Neural progenitor cell (in vitro differentiated cells): ENCODE measurements around the gene ZNF423. TPM values are rescaled to one million over a fixed set of nuclear protein-coding genes. Genes with fewer than 3 reads are reported as not detected.
A peak's percentile ranks its signal among the peaks of the same experiment; 100 is the strongest.

Source experiments
- DNase-seq: peaks from one replicate; pipeline ENCODE4 v3.0.0-alpha.2; 2016; ENCODE audit warnings: low spot score
- H2AFZ ChIP-seq: fragments of 200-600 bp; sonication (generic); replicated peaks from 2 replicates; pipeline ENCODE4 v1.6.1; 2016; ENCODE audit warnings: antibody characterized with exemption
- H3F3A ChIP-seq: fragments of 200-600 bp; sonication (generic); 2 replicates; pipeline ENCODE4 v1.6.1; 2016; ENCODE audit warnings: antibody characterized with exemption, low read depth
- H3K27ac ChIP-seq: fragments of 200-600 bp; sonication (generic); 2 replicates; pipeline ENCODE4 v1.5.1; 2016; ENCODE audit warnings: mild to moderate bottlenecking
- H3K27me3 ChIP-seq: fragments of 200-600 bp; sonication (generic); 2 replicates; pipeline ENCODE4 v1.6.1; 2016; ENCODE audit warnings: mild to moderate bottlenecking, moderate library complexity
- H3K36me3 ChIP-seq: fragments of 200-600 bp; sonication (generic); 2 replicates; pipeline ENCODE4 v1.5.1; 2016
- H3K4me1 ChIP-seq: fragments of 200-600 bp; sonication (generic); 2 replicates; pipeline ENCODE4 v1.6.1; 2016; ENCODE audit warnings: mixed run types
- H3K4me2 ChIP-seq: fragments of 200-600 bp; sonication (generic); 2 replicates; pipeline ENCODE4 v1.6.1; 2016
- H3K4me3 ChIP-seq: fragments of 200-600 bp; sonication (generic); 2 replicates; pipeline ENCODE4 v1.5.1; 2016
- H3K79me2 ChIP-seq: fragments of 200-600 bp; sonication (generic); 2 replicates; pipeline ENCODE4 v1.6.1; 2016; ENCODE audit warnings: low read depth
- H3K9ac ChIP-seq: fragments of 200-600 bp; sonication (generic); 2 replicates; pipeline ENCODE4 v1.6.1; 2016
- H3K9me3 ChIP-seq: fragments of 200-600 bp; sonication (generic); 2 replicates; pipeline ENCODE4 v1.5.1; 2016; ENCODE audit warnings: low read depth
- H4K20me1 ChIP-seq: fragments of 200-600 bp; sonication (generic); 2 replicates; pipeline ENCODE4 v1.6.1; 2016; ENCODE audit warnings: low read depth
- H3K27ac Mint-ChIP-seq: 3 replicates; pipeline ENCODE4 v1.8.0; 2021; ENCODE audit warnings: mixed read lengths
- H3K27me3 Mint-ChIP-seq: 2 replicates; pipeline ENCODE4 v1.8.0; 2022; ENCODE audit warnings: low read depth, mild to moderate bottlenecking, inconsistent platforms, moderate library complexity, mixed read lengths; ENCODE audit not compliant: insufficient read depth
- H3K36me3 Mint-ChIP-seq: 3 replicates; pipeline ENCODE4 v1.8.0; 2021; ENCODE audit warnings: mixed read lengths
- H3K4me1 Mint-ChIP-seq: 3 replicates; pipeline ENCODE4 v1.8.0; 2021; ENCODE audit warnings: mixed read lengths
- H3K4me3 Mint-ChIP-seq: 3 replicates; pipeline ENCODE4 v1.8.0; 2021; ENCODE audit warnings: mild to moderate bottlenecking, moderate library complexity, mixed read lengths
- H3K9me3 Mint-ChIP-seq: 3 replicates; pipeline ENCODE4 v1.8.0; 2020; ENCODE audit warnings: mixed read lengths
- EZH2 ChIP-seq: fragments of 200-600 bp; sonication (generic); IDR thresholded peaks from 2 replicates; pipeline ENCODE4 v1.6.1; 2017; ENCODE audit warnings: antibody characterized with exemption, mild to moderate bottlenecking, moderate library complexity
- EZH2phosphoT487 ChIP-seq: fragments of 200-600 bp; sonication (generic); IDR thresholded peaks from 2 replicates; pipeline ENCODE4 v1.6.1; 2017; ENCODE audit warnings: antibody characterized with exemption
- total RNA-seq: library from RNA; depleted of rRNA; stranded (reverse); fragments of >200 nt; gene quantifications from 2 replicates; pipeline ENCODE4 v1.2.3, GENCODE V29; 2015; ENCODE audit warnings: low replicate concordance
- TF ChIP-seq, protein P1 (sequence below): fragments of 200-600 bp; sonication (generic); IDR thresholded peaks from 2 replicates; pipeline ENCODE4 v1.5.1; 2017; ENCODE audit warnings: antibody characterized with exemption, mild to moderate bottlenecking

The ZNF423 gene
- total RNA-seq, 1 donor from 2014 or later, result 21.9 TPM

DNA sequence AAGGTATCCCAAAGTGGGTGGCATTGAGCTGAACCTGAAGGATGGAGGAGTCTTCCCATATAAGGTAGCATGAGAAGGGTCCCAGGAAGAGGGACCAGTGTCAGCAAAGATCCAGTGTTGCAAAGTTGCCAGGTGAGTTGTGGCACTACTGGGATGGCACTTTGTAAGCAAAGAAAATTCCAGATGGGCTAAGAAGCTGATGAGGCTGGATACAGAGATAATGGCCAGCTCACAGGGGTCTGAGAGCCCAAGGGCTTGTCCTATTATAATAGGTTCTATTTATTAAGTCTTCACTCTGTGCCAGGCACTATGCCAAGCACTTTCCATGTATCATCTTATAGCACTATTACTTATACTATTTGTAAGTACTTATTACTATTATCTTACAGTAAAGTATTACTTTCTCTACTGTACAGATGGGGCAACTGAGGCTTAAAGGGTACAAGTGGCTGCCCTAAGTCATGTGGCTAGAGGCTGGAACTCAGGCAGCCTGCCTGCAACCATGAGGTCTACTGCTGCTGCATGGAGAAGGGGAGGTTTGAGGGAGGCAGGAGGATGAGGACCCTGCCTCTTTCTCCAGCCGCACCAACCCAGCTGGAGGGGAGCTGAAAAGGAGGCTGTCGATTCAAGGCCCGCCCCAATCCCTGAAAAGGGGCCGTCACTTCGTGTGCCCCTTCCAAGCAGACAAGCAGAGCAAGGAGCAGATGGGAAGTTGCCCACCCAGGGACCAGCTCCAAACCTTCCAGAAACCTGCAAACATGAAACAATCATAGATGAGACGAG is 395.8 kb downstream of the ZNF423 start:
- TF ChIP-seq EZH2phosphoT487, result no peak
- TF ChIP-seq, protein P1, sequence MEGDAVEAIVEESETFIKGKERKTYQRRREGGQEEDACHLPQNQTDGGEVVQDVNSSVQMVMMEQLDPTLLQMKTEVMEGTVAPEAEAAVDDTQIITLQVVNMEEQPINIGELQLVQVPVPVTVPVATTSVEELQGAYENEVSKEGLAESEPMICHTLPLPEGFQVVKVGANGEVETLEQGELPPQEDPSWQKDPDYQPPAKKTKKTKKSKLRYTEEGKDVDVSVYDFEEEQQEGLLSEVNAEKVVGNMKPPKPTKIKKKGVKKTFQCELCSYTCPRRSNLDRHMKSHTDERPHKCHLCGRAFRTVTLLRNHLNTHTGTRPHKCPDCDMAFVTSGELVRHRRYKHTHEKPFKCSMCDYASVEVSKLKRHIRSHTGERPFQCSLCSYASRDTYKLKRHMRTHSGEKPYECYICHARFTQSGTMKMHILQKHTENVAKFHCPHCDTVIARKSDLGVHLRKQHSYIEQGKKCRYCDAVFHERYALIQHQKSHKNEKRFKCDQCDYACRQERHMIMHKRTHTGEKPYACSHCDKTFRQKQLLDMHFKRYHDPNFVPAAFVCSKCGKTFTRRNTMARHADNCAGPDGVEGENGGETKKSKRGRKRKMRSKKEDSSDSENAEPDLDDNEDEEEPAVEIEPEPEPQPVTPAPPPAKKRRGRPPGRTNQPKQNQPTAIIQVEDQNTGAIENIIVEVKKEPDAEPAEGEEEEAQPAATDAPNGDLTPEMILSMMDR, result no peak
- no peak for TF ChIP-seq EZH2
- Histone ChIP-seq H3K9me3 (no peaks in the 10 kb centered on the region), H3K4me1 (peaks cover 32% of the 10 kb centered on the region), H3K36me3 (no peaks in the 10 kb centered on the region), H3K27me3 (peaks cover 8% of the 10 kb centered on the region), H3K4me2 (no peak overlapping the region), H3F3A (peaks cover 12% of the 10 kb centered on the region), H3K4me3 (no peak overlapping the region), H3K9ac (no peak overlapping the region), H2AFZ (no peak overlapping the region), H4K20me1 (peaks cover 8% of the 10 kb centered on the region), H3K79me2 (no peaks in the 10 kb centered on the region), H3K27ac (no peak overlapping the region)
- Mint-ChIP-seq H3K27me3 (peaks cover 9% of the 10 kb centered on the region), H3K4me3 (peak overlapping the region; percentile 21), H3K9me3 (no peaks in the 10 kb centered on the region), H3K4me1 (peaks cover 35% of the 10 kb centered on the region), H3K36me3 (no peaks in the 10 kb centered on the region), H3K27ac (peak overlapping the region; percentile 42)
- DNase-seq, result no peak

DNA sequence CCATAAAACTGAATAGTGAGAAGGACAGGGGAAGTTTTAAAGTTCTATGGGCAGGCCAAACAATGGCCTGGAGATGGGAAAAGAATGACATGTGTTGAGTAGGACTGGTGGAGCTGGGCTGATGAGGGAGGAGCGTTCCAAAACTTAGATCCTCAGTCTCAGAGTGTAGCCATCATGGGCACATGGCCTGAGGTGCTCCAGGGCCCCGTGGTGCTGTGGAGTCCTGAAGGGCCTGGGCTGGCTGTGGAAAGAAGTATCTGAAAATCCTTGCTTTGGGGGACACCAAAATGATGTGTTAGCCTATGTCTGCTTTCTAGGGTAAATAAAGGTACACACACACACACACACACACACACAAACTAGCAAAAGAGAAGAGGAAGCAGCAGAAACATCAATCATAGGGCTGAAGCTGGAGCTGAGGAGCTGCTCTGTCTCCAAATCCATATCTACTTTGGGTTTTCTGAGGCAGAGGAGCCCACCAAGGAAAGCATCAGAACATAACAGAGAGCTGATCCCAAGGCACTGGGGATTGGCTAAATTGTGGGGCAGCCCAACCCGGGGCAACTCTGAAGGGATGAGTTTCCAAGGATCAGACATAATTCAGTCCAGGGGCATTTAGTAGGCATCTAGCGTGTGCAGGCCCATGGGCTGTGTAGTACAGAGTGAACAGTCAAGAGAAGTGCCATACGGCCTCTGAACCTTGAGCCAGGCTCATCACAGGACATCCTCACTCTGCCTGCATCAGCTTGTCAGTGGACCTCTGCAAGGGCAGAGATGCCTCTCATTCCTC is 397.1 kb downstream of the ZNF423 start:
- no peak overlapping the region for H3K4me3 Mint-ChIP-seq
- no peak overlapping the region for H3K4me3 ChIP-seq
- peaks cover 11% of the 10 kb centered on the region for H3F3A ChIP-seq
- H2AFZ ChIP-seq, result no peak overlapping the region
- H4K20me1 ChIP-seq, result peaks cover 8% of the 10 kb centered on the region
- no peaks in the 10 kb centered on the region for H3K36me3 Mint-ChIP-seq
- no peaks in the 10 kb centered on the region for H3K27me3 ChIP-seq
- peaks cover 3% of the 10 kb centered on the region for H3K9me3 Mint-ChIP-seq
- no peaks in the 10 kb centered on the region for H3K36me3 ChIP-seq
- TF ChIP-seq EZH2 (no peak), EZH2phosphoT487 (no peak)
- TF ChIP-seq, protein P1, result no peak
- peaks cover 7% of the 10 kb centered on the region for H3K27me3 Mint-ChIP-seq
- peaks cover 27% of the 10 kb centered on the region for H3K4me1 Mint-ChIP-seq
- no peak overlapping the region for H3K27ac Mint-ChIP-seq
- H3K4me1 ChIP-seq, result peaks cover 24% of the 10 kb centered on the region
- H3K9ac ChIP-seq, result no peak overlapping the region
- H3K27ac ChIP-seq, result no peak overlapping the region
- no peak overlapping the region for H3K4me2 ChIP-seq
- H3K79me2 ChIP-seq, result no peaks in the 10 kb centered on the region
- H3K9me3 ChIP-seq, result no peaks in the 10 kb centered on the region
- no peak for DNase-seq

DNA sequence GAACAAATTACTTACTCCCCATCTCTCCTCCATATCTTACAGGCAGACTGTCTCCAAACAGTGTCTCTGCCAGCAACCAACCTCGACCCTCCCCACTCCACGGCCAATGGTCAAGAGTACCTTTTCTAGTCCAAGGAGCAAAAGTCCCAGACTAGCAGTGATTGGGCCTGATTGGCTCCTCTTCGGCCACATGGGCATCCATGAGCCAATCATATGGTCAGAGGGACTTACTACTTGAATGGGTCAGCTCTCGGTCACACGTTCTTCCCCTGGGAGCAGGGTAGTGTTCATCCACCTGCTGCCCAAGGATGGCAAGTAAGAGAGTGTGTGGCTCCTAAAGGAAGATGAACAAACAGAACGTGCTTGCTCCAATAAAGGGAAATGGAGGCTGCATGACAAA is 397.7 kb downstream of the ZNF423 start:
- Histone ChIP-seq H2AFZ (no peak overlapping the region), H3K27ac (no peak overlapping the region), H3K36me3 (no peaks in the 10 kb centered on the region), H3K4me2 (no peak overlapping the region), H3K9me3 (no peaks in the 10 kb centered on the region), H3K4me1 (peaks cover 18% of the 10 kb centered on the region), H4K20me1 (peaks cover 2% of the 10 kb centered on the region), H3K27me3 (no peaks in the 10 kb centered on the region), H3F3A (peaks cover 5% of the 10 kb centered on the region), H3K79me2 (no peaks in the 10 kb centered on the region), H3K9ac (no peak overlapping the region), H3K4me3 (no peak overlapping the region)
- no peaks in the 10 kb centered on the region for H3K36me3 Mint-ChIP-seq
- TF ChIP-seq, protein P1, result no peak
- TF ChIP-seq EZH2phosphoT487 (no peak), EZH2 (no peak)
- H3K4me1 Mint-ChIP-seq, result peaks cover 23% of the 10 kb centered on the region
- no peak overlapping the region for H3K27ac Mint-ChIP-seq
- peaks cover 8% of the 10 kb centered on the region for H3K27me3 Mint-ChIP-seq
- no peak for DNase-seq
- H3K9me3 Mint-ChIP-seq, result peaks cover 4% of the 10 kb centered on the region
- H3K4me3 Mint-ChIP-seq, result no peak overlapping the region
